HepG2 (cell line): ENCODE data around the gene SYNGAP1.

ENCODE experiments used
- CBX5 ChIP-seq: sonication (generic); formaldehyde crosslinking; IDR thresholded peaks from 2 replicates; pipeline ENCODE4 v1.4.0; 2020; ENCODE audit warnings: missing genetic modification reagents, borderline replicate concordance
- CHD2 ChIP-seq: IDR thresholded peaks from 2 replicates; pipeline ENCODE4 v1.6.1; 2011; ENCODE audit warnings: low read depth, low read length, improper control_type of control experiment
- ESRRA ChIP-seq: sonication (generic); formaldehyde crosslinking; IDR thresholded peaks from 2 replicates; pipeline ENCODE4 v1.5.1; 2020; ENCODE audit warnings: mild to moderate bottlenecking, low read depth, missing genetic modification reagents
- MAFK ChIP-seq, 2 experiments: IDR thresholded peaks in 1 of 2; conservative IDR thresholded peaks in 1 of 2; 2 replicates each; pipeline ENCODE4 v1.6.1; 2011; ENCODE audit warnings: improper control_type of control experiment in 2 of 2, low read length in 2 of 2
- NFYB ChIP-seq: sonication (generic); formaldehyde crosslinking; IDR thresholded peaks from 2 replicates; pipeline ENCODE4 v1.4.0; 2020; ENCODE audit warnings: missing genetic modification reagents
- SRF ChIP-seq: IDR thresholded peaks from 2 replicates; pipeline ENCODE4 v1.6.1; 2011; ENCODE audit warnings: mild to moderate bottlenecking, low read depth, low read length, moderate library complexity
- TF ChIP-seq, protein P1 (sequence below): sonication (generic); formaldehyde crosslinking; IDR thresholded peaks from 2 replicates; pipeline ENCODE4 v1.4.0; 2020; ENCODE audit warnings: missing genetic modification reagents
- TF ChIP-seq, protein P2 (sequence below): sonication (generic); formaldehyde crosslinking; IDR thresholded peaks from 2 replicates; pipeline ENCODE4 v1.5.0; 2020; ENCODE audit warnings: mild to moderate bottlenecking, missing genetic modification reagents, moderate library complexity

DNA sequence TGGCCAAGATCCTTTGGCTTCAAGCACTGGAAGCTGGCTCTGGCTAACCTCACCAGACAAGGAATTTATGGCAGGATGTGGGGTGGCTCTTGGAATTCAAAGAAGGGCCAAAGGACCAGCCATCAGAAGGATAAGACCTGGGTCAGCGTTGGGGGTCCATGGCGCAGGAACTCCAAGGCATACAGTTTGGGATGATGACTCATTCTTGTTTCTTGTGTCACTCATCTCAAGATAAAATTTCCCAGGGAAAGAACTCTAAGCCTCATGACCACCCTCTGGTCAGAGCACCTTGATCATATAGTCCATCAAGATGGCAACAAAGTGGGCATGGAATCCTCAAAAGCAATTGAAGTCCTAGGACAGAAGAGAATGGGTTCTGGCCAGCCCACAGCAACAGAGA is 39.4 kb downstream of the SYNGAP1 start:
- TF ChIP-seq SRF (no peak), CBX5 (CRISPR knock-in tag) (no peak), CHD2 (no peak), ESRRA (CRISPR knock-in tag) (no peak), MAFK (conservative IDR thresholded peaks at IDR 0.05 in 1 of 2, IDR thresholded peaks at IDR 0.05 in 1 of 2; ENCODE audit: low read length in 2 of 2) (no peak), NFYB (no peak)
- TF ChIP-seq, protein P1, sequence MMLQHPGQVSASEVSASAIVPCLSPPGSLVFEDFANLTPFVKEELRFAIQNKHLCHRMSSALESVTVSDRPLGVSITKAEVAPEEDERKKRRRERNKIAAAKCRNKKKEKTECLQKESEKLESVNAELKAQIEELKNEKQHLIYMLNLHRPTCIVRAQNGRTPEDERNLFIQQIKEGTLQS (CRISPR knock-in tag), result no peak
- TF ChIP-seq, protein P2, sequence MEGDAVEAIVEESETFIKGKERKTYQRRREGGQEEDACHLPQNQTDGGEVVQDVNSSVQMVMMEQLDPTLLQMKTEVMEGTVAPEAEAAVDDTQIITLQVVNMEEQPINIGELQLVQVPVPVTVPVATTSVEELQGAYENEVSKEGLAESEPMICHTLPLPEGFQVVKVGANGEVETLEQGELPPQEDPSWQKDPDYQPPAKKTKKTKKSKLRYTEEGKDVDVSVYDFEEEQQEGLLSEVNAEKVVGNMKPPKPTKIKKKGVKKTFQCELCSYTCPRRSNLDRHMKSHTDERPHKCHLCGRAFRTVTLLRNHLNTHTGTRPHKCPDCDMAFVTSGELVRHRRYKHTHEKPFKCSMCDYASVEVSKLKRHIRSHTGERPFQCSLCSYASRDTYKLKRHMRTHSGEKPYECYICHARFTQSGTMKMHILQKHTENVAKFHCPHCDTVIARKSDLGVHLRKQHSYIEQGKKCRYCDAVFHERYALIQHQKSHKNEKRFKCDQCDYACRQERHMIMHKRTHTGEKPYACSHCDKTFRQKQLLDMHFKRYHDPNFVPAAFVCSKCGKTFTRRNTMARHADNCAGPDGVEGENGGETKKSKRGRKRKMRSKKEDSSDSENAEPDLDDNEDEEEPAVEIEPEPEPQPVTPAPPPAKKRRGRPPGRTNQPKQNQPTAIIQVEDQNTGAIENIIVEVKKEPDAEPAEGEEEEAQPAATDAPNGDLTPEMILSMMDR (CRISPR knock-in tag), result no peak
